Measurements from ENCODE around the gene LPAR2. TPM values are rescaled to one million over a fixed set of nuclear protein-coding genes. Genes with fewer than 3 reads are reported as not detected.
A peak's percentile ranks its signal among the peaks of the same experiment; 100 is the strongest.

Gene LPAR2
- total and polyA plus RNA-seq, 12 donors = 0.25 to 1.9 (median 0.94) TPM; not detected in 1

- 86 to 92% methylated on average over 6 of the region's 6 CpGs for WGBS, 2 donors
- Histone ChIP-seq H3K27me3 (no peaks in the 10 kb centered on the region), H3K4me3 (no peak overlapping the region), H3K36me3 (no peaks in the 10 kb centered on the region), H3K9me3 (no peaks in the 10 kb centered on the region), H3K27ac (no peak overlapping the region), H3K4me1 (no peaks in the 10 kb centered on the region)
- TF ChIP-seq, protein P1, sequence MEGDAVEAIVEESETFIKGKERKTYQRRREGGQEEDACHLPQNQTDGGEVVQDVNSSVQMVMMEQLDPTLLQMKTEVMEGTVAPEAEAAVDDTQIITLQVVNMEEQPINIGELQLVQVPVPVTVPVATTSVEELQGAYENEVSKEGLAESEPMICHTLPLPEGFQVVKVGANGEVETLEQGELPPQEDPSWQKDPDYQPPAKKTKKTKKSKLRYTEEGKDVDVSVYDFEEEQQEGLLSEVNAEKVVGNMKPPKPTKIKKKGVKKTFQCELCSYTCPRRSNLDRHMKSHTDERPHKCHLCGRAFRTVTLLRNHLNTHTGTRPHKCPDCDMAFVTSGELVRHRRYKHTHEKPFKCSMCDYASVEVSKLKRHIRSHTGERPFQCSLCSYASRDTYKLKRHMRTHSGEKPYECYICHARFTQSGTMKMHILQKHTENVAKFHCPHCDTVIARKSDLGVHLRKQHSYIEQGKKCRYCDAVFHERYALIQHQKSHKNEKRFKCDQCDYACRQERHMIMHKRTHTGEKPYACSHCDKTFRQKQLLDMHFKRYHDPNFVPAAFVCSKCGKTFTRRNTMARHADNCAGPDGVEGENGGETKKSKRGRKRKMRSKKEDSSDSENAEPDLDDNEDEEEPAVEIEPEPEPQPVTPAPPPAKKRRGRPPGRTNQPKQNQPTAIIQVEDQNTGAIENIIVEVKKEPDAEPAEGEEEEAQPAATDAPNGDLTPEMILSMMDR (IDR thresholded peaks at IDR 0.05) = no peak
- DNase-seq = no peak
- no peak for ATAC-seq
- intact Hi-C loops (cut with DNase I) = no loop called here
Measured at GRCh38 chr19:19582471-19582870, 45.5 kb downstream of the LPAR2 start.

DNA sequence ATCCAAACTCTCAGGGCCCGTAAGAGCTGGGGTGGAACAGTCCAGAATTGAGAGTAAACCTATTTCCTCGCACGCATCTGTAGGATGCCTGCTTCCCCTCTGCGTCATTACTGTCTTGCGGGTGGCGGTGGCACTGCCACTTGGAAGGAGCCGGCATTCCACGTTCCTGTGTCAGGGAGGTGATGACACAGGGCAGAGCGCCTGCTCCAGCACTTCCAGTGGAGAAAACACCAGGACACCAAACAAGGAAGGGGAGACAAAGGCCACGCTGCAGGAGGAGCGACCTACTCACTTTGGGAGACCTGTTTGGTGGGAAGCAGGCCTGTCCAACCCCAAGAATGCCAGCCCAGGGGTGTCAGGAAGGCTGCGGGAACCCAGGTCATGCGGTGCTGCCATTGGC is 46.6 kb downstream of the LPAR2 start:
- ATAC-seq (peak in 2 of 8 donors; percentile 39 to 83), DNase-seq (no peak)
- WGBS, 2 donors = 64 to 79% methylated on average over 13 of the region's 13 CpGs
- intact Hi-C loops (cut with DNase I) = no loop called here
- TF ChIP-seq, protein P1 (IDR thresholded peaks at IDR 0.05) = no peak
- Histone ChIP-seq H3K4me3 (no peak overlapping the region), H3K36me3 (no peaks in the 10 kb centered on the region), H3K4me1 (no peaks in the 10 kb centered on the region), H3K27me3 (no peaks in the 10 kb centered on the region), H3K9me3 (no peaks in the 10 kb centered on the region), H3K27ac (no peak overlapping the region)

- no peak for DNase-seq
- TF ChIP-seq, protein P1 (IDR thresholded peaks at IDR 0.05) = no peak
- H3K9me3 ChIP-seq = no peaks in the 10 kb centered on the region
- no peaks in the 10 kb centered on the region for H3K27me3 ChIP-seq
- intact Hi-C loops (cut with DNase I) = no loop called here
- no peaks in the 10 kb centered on the region for H3K36me3 ChIP-seq
- no peak overlapping the region for H3K27ac ChIP-seq
- no peaks in the 10 kb centered on the region for H3K4me1 ChIP-seq
- WGBS, 2 donors = 94 to 97% methylated on average over 4 of the region's 4 CpGs
- H3K4me3 ChIP-seq = no peak overlapping the region
- no peak for ATAC-seq
Measured at GRCh38 chr19:19580418-19580817, 47.6 kb downstream of the LPAR2 start.

DNA sequence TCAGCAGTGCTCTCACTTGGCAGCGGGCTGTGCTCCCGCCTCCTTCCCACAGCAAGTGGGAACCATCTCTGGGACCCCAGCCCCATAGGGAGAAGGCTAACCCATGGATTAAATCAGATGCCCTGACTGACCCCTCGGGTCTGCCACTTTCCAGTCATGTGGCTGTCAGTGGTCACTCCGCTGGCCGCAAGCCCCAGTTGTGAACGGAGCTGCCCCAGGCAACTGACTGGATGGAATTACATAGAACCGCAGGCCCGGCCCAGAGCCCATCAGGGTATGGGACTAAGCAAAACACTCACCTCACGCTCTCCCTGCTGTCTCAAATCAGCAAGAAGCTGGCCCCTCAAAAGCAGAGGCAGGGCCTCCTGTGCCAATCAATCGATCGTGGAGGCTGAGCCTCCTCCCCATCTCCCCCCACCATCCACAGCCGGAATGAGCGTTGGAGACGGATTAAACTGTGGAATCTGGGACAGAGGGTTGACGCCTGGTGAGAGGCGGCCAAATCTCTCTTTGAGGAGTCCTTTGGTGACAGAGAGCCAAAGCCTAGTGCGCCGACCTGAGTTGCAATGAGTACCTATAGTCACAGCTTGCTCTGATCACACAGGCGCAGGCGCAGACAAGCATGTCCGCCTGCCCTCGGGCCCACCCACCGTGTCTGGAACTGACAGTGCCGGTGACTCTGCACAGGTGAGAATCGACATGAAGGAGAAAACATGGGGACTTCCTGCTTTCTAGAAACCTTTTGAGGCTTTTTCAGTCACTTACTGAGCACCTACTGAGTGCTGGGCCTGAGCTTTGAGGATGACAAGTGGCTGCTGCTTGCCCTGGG is 48.3 kb downstream of the LPAR2 start:
- TF ChIP-seq, protein P1 (IDR thresholded peaks at IDR 0.05) = no peak
- intact Hi-C loops (cut with DNase I) = no loop called here
- no peak for DNase-seq
- Histone ChIP-seq H3K36me3 (no peaks in the 10 kb centered on the region), H3K27ac (no peak overlapping the region), H3K27me3 (no peaks in the 10 kb centered on the region), H3K4me3 (no peak overlapping the region), H3K4me1 (no peaks in the 10 kb centered on the region), H3K9me3 (no peaks in the 10 kb centered on the region)
- WGBS, 2 donors = 88 to 90% methylated on average over 25 of the region's 25 CpGs
- no peak for ATAC-seq
